GM23248 (cell line): Measurements from ENCODE around the gene BDH1. TPM values are rescaled to one million over a fixed set of nuclear protein-coding genes. Genes with fewer than 3 reads are reported as not detected.

Experiments
- DNase-seq: peaks from one replicate; pipeline ENCODE4 v3.0.0-alpha.2; 2015
- H2AFZ ChIP-seq: fragments of 200-600 bp; sonication (generic); 2 replicates; pipeline ENCODE4 v1.6.1; 2016; ENCODE audit warnings: antibody characterized with exemption
- H3F3A ChIP-seq: fragments of 200-600 bp; sonication (generic); 2 replicates; pipeline ENCODE4 v1.6.1; 2016; ENCODE audit warnings: mild to moderate bottlenecking, antibody characterized with exemption, mixed run types; ENCODE audit not compliant: insufficient read depth
- H3K27ac ChIP-seq: fragments of 200-600 bp; sonication (generic); 2 replicates; pipeline ENCODE4 v1.5.1; 2016; ENCODE audit warnings: mild to moderate bottlenecking
- H3K27me3 ChIP-seq: fragments of 200-600 bp; sonication (generic); replicated peaks from 2 replicates; pipeline ENCODE4 v1.6.1; 2016; ENCODE audit warnings: mild to moderate bottlenecking; ENCODE audit not compliant: insufficient read depth
- H3K36me3 ChIP-seq: fragments of 200-600 bp; sonication (generic); 2 replicates; pipeline ENCODE4 v1.6.1; 2016; ENCODE audit warnings: low read depth, mild to moderate bottlenecking
- H3K4me1 ChIP-seq: fragments of 200-600 bp; sonication (generic); 2 replicates; pipeline ENCODE4 v1.6.1; 2016; ENCODE audit warnings: mild to moderate bottlenecking; ENCODE audit not compliant: insufficient read depth
- H3K4me2 ChIP-seq: fragments of 200-600 bp; sonication (generic); one replicate; pipeline ENCODE4 v1.6.1; 2016; ENCODE audit warnings: mild to moderate bottlenecking; ENCODE audit not compliant: unreplicated experiment
- H3K4me3 ChIP-seq: fragments of 200-600 bp; sonication (generic); 2 replicates; pipeline ENCODE4 v1.5.1; 2016; ENCODE audit warnings: mild to moderate bottlenecking
- H3K79me2 ChIP-seq: fragments of 200-600 bp; sonication (generic); 2 replicates; pipeline ENCODE4 v1.6.1; 2016; ENCODE audit warnings: mild to moderate bottlenecking; ENCODE audit not compliant: insufficient read depth
- H3K9ac ChIP-seq: fragments of 200-600 bp; sonication (generic); 2 replicates; pipeline ENCODE4 v1.6.1; 2016; ENCODE audit warnings: mild to moderate bottlenecking
- H3K9me2 ChIP-seq: fragments of 200-600 bp; sonication (generic); 2 replicates; pipeline ENCODE4 v1.6.1; 2016; ENCODE audit warnings: mixed run types, mild to moderate bottlenecking, moderate library complexity; ENCODE audit not compliant: insufficient read depth
- H3K9me3 ChIP-seq: fragments of 200-600 bp; sonication (generic); one replicate; pipeline ENCODE4 v1.6.1; 2017; ENCODE audit warnings: low read depth
- H4K20me1 ChIP-seq: fragments of 200-600 bp; sonication (generic); 2 replicates; pipeline ENCODE4 v1.6.0; 2016; ENCODE audit not compliant: insufficient read depth
- EZH2 ChIP-seq: fragments of 200-600 bp; sonication (generic); IDR thresholded peaks from 2 replicates; pipeline ENCODE4 v1.6.1; 2018; ENCODE audit warnings: antibody characterized with exemption, mild to moderate bottlenecking; ENCODE audit not compliant: insufficient read depth, poor library complexity, severe bottlenecking
- EZH2phosphoT487 ChIP-seq: fragments of 200-600 bp; sonication (generic); IDR thresholded peaks from 2 replicates; pipeline ENCODE4 v1.6.1; 2018; ENCODE audit warnings: antibody characterized with exemption, moderate library complexity, mild to moderate bottlenecking, low read depth; ENCODE audit not compliant: insufficient read depth
- WGBS, 2 experiments: methylation state at CpG; one replicate each; pipeline ENCODE4 v1.1.6; 2015 to 2017; ENCODE audit warnings: low lambda C conversion rate in 2 of 2, low coverage in 1 of 2; ENCODE audit errors: missing lambda C conversion rate in 2 of 2; 5-methylcytosine and 5-hydroxymethylcytosine counted together
- in situ Hi-C: fragments of 300-500 bp; cut with MboI; formaldehyde crosslinking; loops from 2 replicates; pipeline ENCODE4 v1.15.0; 2020
- polyA plus RNA-seq: library from polyadenylated mRNA; unstranded; fragments of >200 nt; fragmentation: Nextera tagmentation; extraction: Ambion mirVana; gene quantifications from 2 replicates; pipeline ENCODE4 v1.2.1, GENCODE V29; 2016
- total RNA-seq: library from RNA; depleted of rRNA; stranded (reverse); fragments of >200 nt; shearing (Covaris generic); gene quantifications from 2 replicates; pipeline ENCODE4 v1.2.3, GENCODE V29; 2014

BDH1 gene
- total and polyA plus RNA-seq, 2 experiments from 2014 or later: 2.7 to 3.4 TPM

DNA sequence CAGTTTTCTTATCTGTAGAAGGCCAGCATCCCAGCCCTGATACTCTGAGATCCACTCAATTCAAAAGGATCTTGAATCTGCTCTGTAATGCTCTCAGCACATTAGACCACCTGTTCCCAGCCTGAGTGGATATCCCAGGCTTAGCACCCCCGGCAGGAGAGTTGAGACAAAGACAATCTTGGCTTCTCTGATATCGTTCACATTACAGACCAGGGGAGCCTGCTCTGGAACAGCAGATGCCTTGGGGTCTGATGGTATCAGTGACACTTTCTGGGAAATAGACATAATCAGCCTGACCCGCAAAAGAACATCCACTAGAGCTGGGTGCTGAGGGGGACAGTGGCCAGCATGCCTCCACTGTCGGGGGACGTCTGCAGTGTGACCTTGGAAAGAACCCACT lies 70.6 kb downstream of the BDH1 start:
- TF ChIP-seq EZH2phosphoT487: no peak
- TF ChIP-seq EZH2: no peak
- no peak for DNase-seq
- no peak overlapping the region for H3K9ac ChIP-seq
- H3K36me3 ChIP-seq: no peaks in the 10 kb centered on the region
- WGBS, 2 experiments: 78 to 82% methylated on average over 5 of the region's 5 CpGs
- no peak overlapping the region for H3K27ac ChIP-seq
- no peaks in the 10 kb centered on the region for H3K9me2 ChIP-seq
- peaks cover 31% of the 10 kb centered on the region for H3F3A ChIP-seq
- no peaks in the 10 kb centered on the region for H3K27me3 ChIP-seq
- H2AFZ ChIP-seq: no peak overlapping the region
- H3K4me2 ChIP-seq: no peak overlapping the region
- H4K20me1 ChIP-seq: no peaks in the 10 kb centered on the region
- H3K9me3 ChIP-seq: no peaks in the 10 kb centered on the region
- no peak overlapping the region for H3K4me3 ChIP-seq
- H3K4me1 ChIP-seq: peaks cover 27% of the 10 kb centered on the region
- no peaks in the 10 kb centered on the region for H3K79me2 ChIP-seq
- in situ Hi-C loops: no loop called here

DNA sequence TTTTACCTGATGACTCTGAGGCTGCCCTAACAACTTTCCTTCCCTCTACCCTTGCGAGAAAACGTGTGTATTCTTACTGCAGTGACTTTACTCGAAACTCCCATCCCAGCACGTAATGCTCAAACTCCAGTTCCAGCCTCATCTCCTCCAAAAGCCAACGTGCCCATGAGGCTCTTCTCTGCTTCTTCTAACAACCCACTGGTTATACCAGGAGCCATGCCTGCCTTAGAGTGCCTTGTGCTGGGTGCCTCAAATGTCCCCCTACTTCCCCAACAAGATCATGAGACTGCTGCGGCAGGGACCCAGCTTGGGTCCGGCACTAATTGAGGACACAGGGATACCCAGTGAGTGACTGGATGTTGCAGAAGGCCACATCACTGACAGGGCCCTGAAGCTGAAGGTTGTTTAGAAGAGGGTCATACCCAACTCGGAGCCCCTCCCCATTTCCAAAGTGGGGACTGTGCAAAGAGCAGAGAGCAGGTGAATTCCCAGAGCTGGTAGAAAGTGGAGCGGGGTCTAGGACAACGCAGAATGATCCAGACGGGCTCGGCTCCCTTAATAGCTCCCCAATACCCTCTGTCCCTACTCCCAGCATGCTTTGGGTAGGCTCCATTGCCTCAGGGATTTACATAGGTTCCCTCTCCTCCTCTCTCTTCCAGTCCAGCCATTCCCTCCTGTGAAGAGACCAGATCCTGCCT lies 71.4 kb downstream of the BDH1 start:
- H3K4me1 ChIP-seq: peaks cover 21% of the 10 kb centered on the region
- TF ChIP-seq EZH2phosphoT487: no peak
- no peak for TF ChIP-seq EZH2
- no peak overlapping the region for H3K27ac ChIP-seq
- no peak overlapping the region for H3K9ac ChIP-seq
- H3K4me3 ChIP-seq: no peak overlapping the region
- H3K9me3 ChIP-seq: no peaks in the 10 kb centered on the region
- in situ Hi-C loops: no loop called here
- no peak for DNase-seq
- H3K79me2 ChIP-seq: no peaks in the 10 kb centered on the region
- H3K9me2 ChIP-seq: no peaks in the 10 kb centered on the region
- peaks cover 25% of the 10 kb centered on the region for H3F3A ChIP-seq
- no peak overlapping the region for H2AFZ ChIP-seq
- 78 to 79% methylated on average over 12 of the region's 12 CpGs for WGBS, 2 experiments
- H3K36me3 ChIP-seq: no peaks in the 10 kb centered on the region
- no peaks in the 10 kb centered on the region for H4K20me1 ChIP-seq
- no peaks in the 10 kb centered on the region for H3K27me3 ChIP-seq
- no peak overlapping the region for H3K4me2 ChIP-seq

DNA sequence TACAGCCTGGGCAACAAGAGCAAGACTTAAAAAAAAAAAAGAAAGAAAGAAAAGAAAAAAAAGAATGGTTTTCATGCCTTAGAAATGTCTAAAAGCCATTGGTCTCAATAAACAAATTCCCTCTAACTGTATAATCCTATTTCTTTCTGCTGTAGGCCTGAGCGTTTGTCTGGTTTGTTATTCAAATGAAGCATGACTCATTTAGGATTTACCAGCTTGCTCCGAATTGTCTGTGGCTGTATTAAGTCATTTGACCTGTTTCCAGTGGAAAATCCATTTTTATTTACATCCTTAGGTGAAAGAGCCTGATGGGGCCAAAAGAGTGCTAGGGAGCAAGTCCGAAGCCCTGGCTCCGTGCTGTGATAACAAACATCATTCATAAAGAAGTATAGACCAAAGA lies 73.8 kb downstream of the BDH1 start:
- in situ Hi-C loops: no loop called here
- no peak overlapping the region for H3K27ac ChIP-seq
- no peak overlapping the region for H3K9ac ChIP-seq
- no peaks in the 10 kb centered on the region for H3K79me2 ChIP-seq
- H4K20me1 ChIP-seq: no peaks in the 10 kb centered on the region
- TF ChIP-seq EZH2phosphoT487 (no peak), EZH2 (no peak)
- H2AFZ ChIP-seq: no peak overlapping the region
- H3K4me3 ChIP-seq: no peak overlapping the region
- H3K9me3 ChIP-seq: no peaks in the 10 kb centered on the region
- no peaks in the 10 kb centered on the region for H3K27me3 ChIP-seq
- H3F3A ChIP-seq: peaks cover 2% of the 10 kb centered on the region; the same call in 1 of the 2 replicates
- WGBS, 2 experiments: 65 to 66% methylated on average over 4 of the region's 4 CpGs
- H3K4me2 ChIP-seq: no peak overlapping the region
- no peaks in the 10 kb centered on the region for H3K9me2 ChIP-seq
- peak; percentile 64 for DNase-seq
- no peaks in the 10 kb centered on the region for H3K36me3 ChIP-seq
- H3K4me1 ChIP-seq: peaks cover 12% of the 10 kb centered on the region

DNA sequence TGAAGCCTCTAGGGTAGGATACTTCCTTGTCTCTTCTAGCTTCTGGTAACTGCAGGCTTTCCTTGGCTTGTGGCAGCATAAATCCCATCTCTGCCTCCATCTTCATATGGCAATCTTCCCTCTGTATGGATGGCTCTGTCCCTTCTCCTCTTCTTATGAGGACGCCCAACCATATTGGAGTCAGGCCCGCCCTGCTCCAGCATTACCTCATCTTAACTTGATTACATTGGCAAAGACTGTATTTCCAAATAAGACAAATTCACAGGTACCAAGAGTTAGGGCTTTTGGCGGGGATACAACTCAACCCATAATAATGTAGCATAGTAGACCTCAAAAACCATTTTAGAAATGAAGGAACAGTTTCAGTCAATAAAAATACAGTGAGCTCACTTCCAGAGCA lies 75.4 kb downstream of the BDH1 start:
- Histone ChIP-seq H3K9me2 (no peaks in the 10 kb centered on the region), H3K4me2 (no peak overlapping the region), H3K4me3 (no peak overlapping the region), H4K20me1 (no peaks in the 10 kb centered on the region), H3K9ac (no peak overlapping the region), H3F3A (no peaks in the 10 kb centered on the region), H2AFZ (no peak overlapping the region), H3K27ac (no peak overlapping the region), H3K9me3 (no peaks in the 10 kb centered on the region), H3K79me2 (no peaks in the 10 kb centered on the region), H3K4me1 (peaks cover 9% of the 10 kb centered on the region; the same call in 1 of the 2 replicates), H3K36me3 (no peaks in the 10 kb centered on the region), H3K27me3 (no peaks in the 10 kb centered on the region)
- TF ChIP-seq EZH2phosphoT487 (no peak), EZH2 (no peak)
- in situ Hi-C loops: no loop called here
- no peak for DNase-seq
- WGBS, 2 experiments: 90 to 94% methylated on average over 3 of the region's 3 CpGs
